Liver (tissue), 9 donors: ENCODE results near the gene PTPN4. TPM values are rescaled to one million over a fixed set of nuclear protein-coding genes. Genes with fewer than 3 reads are reported as not detected.

Experiments
- DNase-seq: peaks from one replicate; pipeline ENCODE4 v3.0.0-alpha.2; 2017; ENCODE audit warnings: low spot score
- H3K27ac ChIP-seq, 2 donors: one replicate each; pipeline ENCODE4 v1.7.0; 2013; ENCODE audit warnings: inconsistent platforms in 2 of 2, low read length in 2 of 2, control low read depth in 1 of 2, low read depth in 1 of 2, mild to moderate bottlenecking in 1 of 2
- H3K27me3 ChIP-seq, 4 donors: one replicate each; pipeline versions ENCODE4 v1.6.1 to v1.7.0; 2013; ENCODE audit warnings: low read length in 3 of 4, inconsistent platforms in 1 of 4, mild to moderate bottlenecking in 1 of 4, moderate library complexity in 1 of 4; ENCODE audit not compliant: control insufficient read depth in 4 of 4, insufficient read depth in 4 of 4
- H3K36me3 ChIP-seq, 4 donors: one replicate each; pipeline versions ENCODE4 v1.6.1 to v1.7.0; 2013; ENCODE audit warnings: low read length in 3 of 4, mild to moderate bottlenecking in 3 of 4, low read depth in 1 of 4, moderate library complexity in 1 of 4; ENCODE audit not compliant: control insufficient read depth in 4 of 4, insufficient read depth in 3 of 4
- H3K4me1 ChIP-seq, 4 donors: one replicate each; pipeline versions ENCODE4 v1.6.1 to v1.7.0; 2013; ENCODE audit warnings: low read length in 3 of 4, mild to moderate bottlenecking in 3 of 4, moderate library complexity in 1 of 4; ENCODE audit not compliant: control insufficient read depth in 4 of 4, insufficient read depth in 4 of 4
- H3K4me3 ChIP-seq, 3 donors: one replicate each; pipeline versions ENCODE4 v1.6.1 to v1.7.0; 2013; ENCODE audit warnings: low read length in 3 of 3, control low read depth in 1 of 3, low read depth in 1 of 3, mild to moderate bottlenecking in 1 of 3
- H3K9ac ChIP-seq, 2 donors: one replicate each; pipeline ENCODE4 v1.7.0; 2013; ENCODE audit warnings: low read length in 2 of 2, mild to moderate bottlenecking in 2 of 2, moderate library complexity in 2 of 2, control low read depth in 1 of 2, low read depth in 1 of 2
- H3K9me3 ChIP-seq, 4 donors: one replicate each; pipeline versions ENCODE4 v1.6.1 to v1.7.0; 2013; ENCODE audit warnings: low read length in 3 of 4; ENCODE audit not compliant: control insufficient read depth in 4 of 4
- CTCF ChIP-seq: fragments of 150-350 bp; IDR thresholded peaks from 2 replicates; pipeline ENCODE4 v1.5.1; 2017; ENCODE audit warnings: improper control_type of control experiment, low read depth, low read length; ENCODE audit not compliant: missing input control
- EGR1 ChIP-seq, 2 donors: IDR thresholded peaks; 2 replicates each; pipeline ENCODE4 v1.6.1; 2016 to 2018; ENCODE audit warnings: antibody characterized with exemption in 2 of 2, low read depth in 2 of 2
- FOXA1 ChIP-seq: IDR thresholded peaks from 2 replicates; pipeline ENCODE4 v1.6.1; 2016; ENCODE audit warnings: antibody characterized with exemption
- FOXA2 ChIP-seq: IDR thresholded peaks from 2 replicates; pipeline ENCODE4 v1.6.1; 2016; ENCODE audit warnings: antibody characterized with exemption
- GABPA ChIP-seq, 2 donors: IDR thresholded peaks in 1 of 2; conservative IDR thresholded peaks in 1 of 2; 2 replicates each; pipeline ENCODE4 v1.6.1; 2016; ENCODE audit warnings: antibody characterized with exemption in 2 of 2, mild to moderate bottlenecking in 1 of 2, moderate library complexity in 1 of 2
- HNF4A ChIP-seq, 2 donors: conservative IDR thresholded peaks; 2 replicates each; pipeline ENCODE4 v1.6.1; 2016; ENCODE audit warnings: antibody characterized with exemption in 2 of 2, mild to moderate bottlenecking in 2 of 2
- HNF4G ChIP-seq: IDR thresholded peaks from 2 replicates; pipeline ENCODE4 v1.6.1; 2016; ENCODE audit warnings: antibody characterized with exemption
- JUND ChIP-seq, 2 donors: IDR thresholded peaks; 2 replicates each; pipeline ENCODE4 v1.6.1; 2016; ENCODE audit warnings: antibody characterized with exemption in 2 of 2
- MAX ChIP-seq: IDR thresholded peaks from 2 replicates; pipeline ENCODE4 v1.6.1; 2016; ENCODE audit warnings: antibody characterized with exemption
- NR2F2 ChIP-seq: IDR thresholded peaks from 2 replicates; pipeline ENCODE4 v1.6.1; 2016; ENCODE audit warnings: antibody characterized with exemption
- REST ChIP-seq: IDR thresholded peaks from 2 replicates; pipeline ENCODE4 v1.6.1; 2016; ENCODE audit warnings: antibody characterized with exemption, mild to moderate bottlenecking
- RXRA ChIP-seq, 2 donors: IDR thresholded peaks; 2 replicates each; pipeline ENCODE4 v1.6.1; 2017 to 2018; ENCODE audit warnings: antibody characterized with exemption in 2 of 2, mild to moderate bottlenecking in 1 of 2
- SP1 ChIP-seq: IDR thresholded peaks from 2 replicates; pipeline ENCODE4 v1.6.1; 2018; ENCODE audit warnings: antibody characterized with exemption, mild to moderate bottlenecking
- TAF1 ChIP-seq: conservative IDR thresholded peaks from 2 replicates; pipeline ENCODE4 v1.6.1; 2016; ENCODE audit warnings: antibody characterized with exemption, mild to moderate bottlenecking
- YY1 ChIP-seq: IDR thresholded peaks from 2 replicates; pipeline ENCODE4 v1.6.1; 2016; ENCODE audit warnings: antibody characterized with exemption, mild to moderate bottlenecking
- ZBTB33 ChIP-seq: IDR thresholded peaks from 2 replicates; pipeline ENCODE4 v1.6.1; 2016; ENCODE audit warnings: antibody characterized with exemption
- WGBS: extraction: QIAGEN DNeasy Blood & Tissue Kit; methylation state at CpG from one replicate; pipeline ENCODE4 v1.1.7; 2013; 5-methylcytosine and 5-hydroxymethylcytosine counted together
- polyA plus RNA-seq, 2 donors: library from polyadenylated mRNA; stranded (reverse) in 1 of 2; unstranded in 1 of 2; fragments of 200-250 nt in 1 of 2; fragments of >200 nt in 1 of 2; fragmentation: Nextera tagmentation in 1 of 2; extraction: Ambion mirVana in 1 of 2; gene quantifications; one replicate each; pipeline versions ENCODE4 v1.2.1 to v1.2.3, GENCODE V29; 2013 to 2015
- total RNA-seq, 2 donors: library from RNA; depleted of rRNA; stranded (reverse); fragments of >200 nt; gene quantifications; one replicate each; pipeline ENCODE4 v1.2.3, GENCODE V29; 2014
- TF ChIP-seq, protein P1 (sequence below): IDR thresholded peaks from 2 replicates; pipeline ENCODE4 v1.6.1; 2016; ENCODE audit warnings: antibody characterized with exemption
- donor health status: healthy.
- donor health status: healthy.
- donor health status: healthy.
- donor health status: healthy.
- donor health status: healthy.

The PTPN4 gene
- total and polyA plus RNA-seq, 4 donors = 4.2 to 34.6 (median 9.5) TPM

DNA sequence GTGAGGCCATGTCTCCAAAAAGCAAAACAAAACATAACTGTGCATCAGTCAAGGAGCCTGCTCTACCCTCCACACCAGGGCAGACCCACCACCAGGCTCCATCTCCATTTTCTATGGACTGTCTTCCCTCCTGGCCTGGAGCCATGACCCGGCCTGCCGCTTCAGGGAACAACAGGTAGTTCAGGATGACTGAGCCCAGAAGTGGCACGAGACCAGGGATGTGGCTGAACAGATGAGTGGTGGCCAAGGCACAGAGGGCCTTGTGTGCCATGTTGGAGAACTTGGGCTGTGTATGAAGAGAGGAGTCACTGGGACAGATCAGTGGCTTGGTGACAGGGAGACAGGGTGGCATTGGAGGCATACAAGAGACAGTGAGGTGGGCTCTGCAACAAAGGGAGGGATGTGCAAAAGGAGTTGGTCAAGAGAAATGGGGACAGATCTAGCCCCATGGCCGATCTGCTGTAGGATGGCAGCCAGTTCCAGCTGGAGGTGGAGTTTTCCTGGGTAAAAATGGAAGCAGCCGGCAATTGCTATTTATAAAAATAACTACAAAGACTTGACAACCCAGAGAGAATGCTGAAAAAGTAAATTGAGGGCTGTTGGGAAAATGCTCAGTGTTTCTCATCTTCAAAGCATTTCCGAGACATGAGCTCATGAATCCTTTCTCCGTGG lies 45.8 kb upstream of the PTPN4 start:
- no peak for DNase-seq
- no peaks in the 10 kb centered on the region for H3K4me1 ChIP-seq
- no peaks in the 10 kb centered on the region for H3K27me3 ChIP-seq
- no peaks in the 10 kb centered on the region for H3K36me3 ChIP-seq
- H3K27ac ChIP-seq = no peak overlapping the region
- TF ChIP-seq TAF1 (no peak), YY1 (no peak), JUND (IDR thresholded peaks at IDR 0.05) (no peak), FOXA1 (no peak), EGR1 (IDR thresholded peaks at IDR 0.05; ENCODE audit: low read depth in 2 of 2) (no peak), SP1 (no peak), ZBTB33 (no peak), MAX (no peak), CTCF (no peak), NR2F2 (no peak), HNF4G (no peak), GABPA (IDR thresholded peaks at IDR 0.05 in 1 of 2, conservative IDR thresholded peaks at IDR 0.05 in 1 of 2) (no peak), RXRA (IDR thresholded peaks at IDR 0.05) (no peak)
- TF ChIP-seq, protein P1, sequence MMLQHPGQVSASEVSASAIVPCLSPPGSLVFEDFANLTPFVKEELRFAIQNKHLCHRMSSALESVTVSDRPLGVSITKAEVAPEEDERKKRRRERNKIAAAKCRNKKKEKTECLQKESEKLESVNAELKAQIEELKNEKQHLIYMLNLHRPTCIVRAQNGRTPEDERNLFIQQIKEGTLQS = no peak
- H3K9me3 ChIP-seq = no peaks in the 10 kb centered on the region
- H3K4me3 ChIP-seq = no peak overlapping the region
- H3K9ac ChIP-seq = no peak overlapping the region
- WGBS = 91% methylated on average over 7 of the region's 7 CpGs

- Histone ChIP-seq H3K4me1 (no peaks in the 10 kb centered on the region), H3K27ac (no peak overlapping the region), H3K9me3 (no peaks in the 10 kb centered on the region), H3K9ac (no peak overlapping the region), H3K27me3 (no peaks in the 10 kb centered on the region), H3K36me3 (no peaks in the 10 kb centered on the region), H3K4me3 (no peak overlapping the region)
- no peak for DNase-seq
- WGBS = 92% methylated on average over 23 of the region's 23 CpGs
- TF ChIP-seq FOXA2 = no peak
- TF ChIP-seq TAF1 = no peak
- no peak for TF ChIP-seq HNF4A (conservative IDR thresholded peaks at IDR 0.05)
- TF ChIP-seq JUND (IDR thresholded peaks at IDR 0.05) = no peak
- TF ChIP-seq REST = no peak
- TF ChIP-seq FOXA1 = no peak
- no peak for TF ChIP-seq RXRA (IDR thresholded peaks at IDR 0.05)
- TF ChIP-seq, protein P1 = no peak
- no peak for TF ChIP-seq CTCF
- TF ChIP-seq EGR1 (IDR thresholded peaks at IDR 0.05; ENCODE audit: low read depth in 2 of 2) = no peak
- no peak for TF ChIP-seq HNF4G
- TF ChIP-seq MAX = no peak
- TF ChIP-seq NR2F2 = no peak
Observed at GRCh38 chr2:119715409-119716283, 44.1 kb upstream of the PTPN4 start.
